Measurements from ENCODE around the gene CCL28. TPM values are rescaled to one million over a fixed set of nuclear protein-coding genes. Genes with fewer than 3 reads are reported as not detected.

The CCL28 gene
- total RNA-seq, 1 experiment from 2014 or later, result 8.6 TPM

GRCh38 chr5:43363445-43364152, 48.6 kb downstream of the CCL28 start:
- peaks cover 17% of the 10 kb centered on the region for H3K9me3 ChIP-seq
- no peak for TF ChIP-seq CTCF (IDR thresholded peaks at IDR 0.05; ENCODE audit: insufficient read depth in 1 of 2, low read depth in 1 of 2, low read length in 1 of 2, severe bottlenecking in 1 of 2, unreplicated experiment in 1 of 2)
- Mint-ChIP-seq H3K27ac (ENCODE audit: unreplicated experiment) (no peak overlapping the region), H3K9me3 (ENCODE audit: unreplicated experiment) (peaks cover 9% of the 10 kb centered on the region), H3K27me3 (ENCODE audit: insufficient read depth, unreplicated experiment) (no peaks in the 10 kb centered on the region), H3K36me3 (ENCODE audit: insufficient read depth, unreplicated experiment) (no peaks in the 10 kb centered on the region), H3K4me3 (ENCODE audit: unreplicated experiment) (no peak overlapping the region), H3K4me1 (ENCODE audit: low read depth, unreplicated experiment) (no peaks in the 10 kb centered on the region)
- no peaks in the 10 kb centered on the region for H3K36me3 ChIP-seq (ENCODE audit: control insufficient read depth, insufficient read depth, low read length)
- H3K4me3 ChIP-seq (ENCODE audit: low read depth, low read length), result no peak overlapping the region
- DNase-seq, result no peak
- ChIA-PET POLR2A (no interaction called here), CTCF (no interaction called here)
- intact Hi-C loops (cut with micrococcal nuclease; ENCODE audit: unreplicated experiment), result no loop called here
- no peaks in the 10 kb centered on the region for H3K27me3 ChIP-seq (replicated peaks; ENCODE audit: control insufficient read depth, insufficient read depth, low read length)
- peaks cover 6% of the 10 kb centered on the region; the same call in 1 of the 2 replicates for H3K4me1 ChIP-seq
- BruUV-seq (replicated peaks), result no TSS peak

GRCh38 chr5:43362725-43363435, 49.3 kb downstream of the CCL28 start:
- Mint-ChIP-seq H3K4me1 (ENCODE audit: low read depth, unreplicated experiment) (no peaks in the 10 kb centered on the region), H3K27ac (ENCODE audit: unreplicated experiment) (no peak overlapping the region), H3K27me3 (ENCODE audit: insufficient read depth, unreplicated experiment) (no peaks in the 10 kb centered on the region), H3K36me3 (ENCODE audit: insufficient read depth, unreplicated experiment) (no peaks in the 10 kb centered on the region), H3K9me3 (ENCODE audit: unreplicated experiment) (peaks cover 9% of the 10 kb centered on the region), H3K4me3 (ENCODE audit: unreplicated experiment) (no peak overlapping the region)
- Histone ChIP-seq H3K4me3 (ENCODE audit: low read depth, low read length) (no peak overlapping the region), H3K9me3 (peaks cover 17% of the 10 kb centered on the region), H3K27me3 (replicated peaks; ENCODE audit: control insufficient read depth, insufficient read depth, low read length) (no peaks in the 10 kb centered on the region), H3K36me3 (ENCODE audit: control insufficient read depth, insufficient read depth, low read length) (no peaks in the 10 kb centered on the region), H3K4me1 (no peaks in the 10 kb centered on the region)
- no TSS peak for BruUV-seq (replicated peaks)
- CTCF ChIA-PET, result no interaction called here
- TF ChIP-seq CTCF (IDR thresholded peaks at IDR 0.05; ENCODE audit: insufficient read depth in 1 of 2, low read depth in 1 of 2, low read length in 1 of 2, severe bottlenecking in 1 of 2, unreplicated experiment in 1 of 2), result no peak
- DNase-seq, result no peak
- intact Hi-C loops (cut with micrococcal nuclease; ENCODE audit: unreplicated experiment), result no loop called here
- POLR2A ChIA-PET, result no interaction called here

GRCh38 chr5:43358726-43359125, 53.5 kb downstream of the CCL28 start:
- peaks cover 17% of the 10 kb centered on the region for H3K9me3 ChIP-seq
- Mint-ChIP-seq H3K27ac (ENCODE audit: unreplicated experiment) (no peak overlapping the region), H3K9me3 (ENCODE audit: unreplicated experiment) (peaks cover 9% of the 10 kb centered on the region), H3K4me1 (ENCODE audit: low read depth, unreplicated experiment) (no peaks in the 10 kb centered on the region), H3K27me3 (ENCODE audit: insufficient read depth, unreplicated experiment) (no peaks in the 10 kb centered on the region), H3K4me3 (ENCODE audit: unreplicated experiment) (no peak overlapping the region), H3K36me3 (ENCODE audit: insufficient read depth, unreplicated experiment) (no peaks in the 10 kb centered on the region)
- BruUV-seq (replicated peaks), result no TSS peak
- ChIA-PET CTCF (no interaction called here), POLR2A (no interaction called here)
- 0 out of 2 replicates have a peak, but pooled peaks cover 3% of the 10 kb centered on the region for H3K4me1 ChIP-seq
- H3K27me3 ChIP-seq (replicated peaks; ENCODE audit: control insufficient read depth, insufficient read depth, low read length), result no peaks in the 10 kb centered on the region; the same call in 1 of the 2 replicates
- H3K36me3 ChIP-seq (ENCODE audit: control insufficient read depth, insufficient read depth, low read length), result no peaks in the 10 kb centered on the region
- DNase-seq, result no peak
- intact Hi-C loops (cut with micrococcal nuclease; ENCODE audit: unreplicated experiment), result no loop called here
- no peak overlapping the region for H3K4me3 ChIP-seq (ENCODE audit: low read depth, low read length)
- TF ChIP-seq CTCF (IDR thresholded peaks at IDR 0.05; ENCODE audit: insufficient read depth in 1 of 2, low read depth in 1 of 2, low read length in 1 of 2, severe bottlenecking in 1 of 2, unreplicated experiment in 1 of 2), result no peak

All from Caco-2 (cell line).